ENCODE measurements around the gene C3. TPM values are rescaled to one million over a fixed set of nuclear protein-coding genes. Genes with fewer than 3 reads are reported as not detected.

Gene C3
- total and polyA plus RNA-seq, 2 experiments from 2014 or later: 0.39 to 1.6 TPM

- no peaks in the 10 kb centered on the region for H3K4me1 ChIP-seq (ENCODE audit: low read depth)
- H3K4me3 ChIP-seq: no peak overlapping the region
- H3K27me3 ChIP-seq: no peaks in the 10 kb centered on the region
- no peak overlapping the region for H3K27ac ChIP-seq
- no peak for DNase-seq (ENCODE audit: low read depth in 1 of 2, low spot score in 1 of 2)
- TF ChIP-seq, protein P1, sequence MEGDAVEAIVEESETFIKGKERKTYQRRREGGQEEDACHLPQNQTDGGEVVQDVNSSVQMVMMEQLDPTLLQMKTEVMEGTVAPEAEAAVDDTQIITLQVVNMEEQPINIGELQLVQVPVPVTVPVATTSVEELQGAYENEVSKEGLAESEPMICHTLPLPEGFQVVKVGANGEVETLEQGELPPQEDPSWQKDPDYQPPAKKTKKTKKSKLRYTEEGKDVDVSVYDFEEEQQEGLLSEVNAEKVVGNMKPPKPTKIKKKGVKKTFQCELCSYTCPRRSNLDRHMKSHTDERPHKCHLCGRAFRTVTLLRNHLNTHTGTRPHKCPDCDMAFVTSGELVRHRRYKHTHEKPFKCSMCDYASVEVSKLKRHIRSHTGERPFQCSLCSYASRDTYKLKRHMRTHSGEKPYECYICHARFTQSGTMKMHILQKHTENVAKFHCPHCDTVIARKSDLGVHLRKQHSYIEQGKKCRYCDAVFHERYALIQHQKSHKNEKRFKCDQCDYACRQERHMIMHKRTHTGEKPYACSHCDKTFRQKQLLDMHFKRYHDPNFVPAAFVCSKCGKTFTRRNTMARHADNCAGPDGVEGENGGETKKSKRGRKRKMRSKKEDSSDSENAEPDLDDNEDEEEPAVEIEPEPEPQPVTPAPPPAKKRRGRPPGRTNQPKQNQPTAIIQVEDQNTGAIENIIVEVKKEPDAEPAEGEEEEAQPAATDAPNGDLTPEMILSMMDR (IDR thresholded peaks at IDR 0.05; ENCODE audit: low read depth, low read length): no peak
- H3K9me3 ChIP-seq (ENCODE audit: low read depth): no peaks in the 10 kb centered on the region
- no peaks in the 10 kb centered on the region for H3K36me3 ChIP-seq
Measured at GRCh38 chr19:6679139-6679538, 41.3 kb downstream of the C3 start.

GRCh38 chr19:6678690-6679109 lies 41.8 kb downstream of the C3 start:
- Histone ChIP-seq H3K36me3 (no peaks in the 10 kb centered on the region), H3K4me3 (no peak overlapping the region), H3K27me3 (no peaks in the 10 kb centered on the region), H3K27ac (no peak overlapping the region), H3K9me3 (ENCODE audit: low read depth) (no peaks in the 10 kb centered on the region), H3K4me1 (ENCODE audit: low read depth) (no peaks in the 10 kb centered on the region)
- TF ChIP-seq, protein P1 (IDR thresholded peaks at IDR 0.05; ENCODE audit: low read depth, low read length): no peak
- no peak for DNase-seq (ENCODE audit: low read depth in 1 of 2, low spot score in 1 of 2)

- DNase-seq (ENCODE audit: low read depth in 1 of 2, low spot score in 1 of 2): peak in 1 of 2 donors; percentile 46
- H3K9me3 ChIP-seq (ENCODE audit: low read depth): no peaks in the 10 kb centered on the region
- no peaks in the 10 kb centered on the region for H3K27me3 ChIP-seq
- TF ChIP-seq, protein P1 (IDR thresholded peaks at IDR 0.05; ENCODE audit: low read depth, low read length): no peak
- no peak overlapping the region for H3K4me3 ChIP-seq
- no peaks in the 10 kb centered on the region for H3K4me1 ChIP-seq (ENCODE audit: low read depth)
- H3K36me3 ChIP-seq: no peaks in the 10 kb centered on the region
- H3K27ac ChIP-seq: no peak overlapping the region
Measured at GRCh38 chr19:6677883-6678689, 42.4 kb downstream of the C3 start.

- Histone ChIP-seq H3K27me3 (no peaks in the 10 kb centered on the region), H3K36me3 (no peaks in the 10 kb centered on the region), H3K27ac (no peak overlapping the region), H3K4me3 (no peak overlapping the region), H3K9me3 (ENCODE audit: low read depth) (no peaks in the 10 kb centered on the region), H3K4me1 (ENCODE audit: low read depth) (no peaks in the 10 kb centered on the region)
- TF ChIP-seq, protein P1 (IDR thresholded peaks at IDR 0.05; ENCODE audit: low read depth, low read length): no peak
- no peak for DNase-seq (ENCODE audit: low read depth in 1 of 2, low spot score in 1 of 2)
Measured at GRCh38 chr19:6677495-6677882, 43.0 kb downstream of the C3 start.

GRCh38 chr19:6676288-6676687 lies 44.2 kb downstream of the C3 start:
- TF ChIP-seq, protein P1 (IDR thresholded peaks at IDR 0.05; ENCODE audit: low read depth, low read length): no peak
- Histone ChIP-seq H3K9me3 (ENCODE audit: low read depth) (no peaks in the 10 kb centered on the region), H3K4me3 (no peak overlapping the region), H3K27ac (no peak overlapping the region), H3K36me3 (no peaks in the 10 kb centered on the region), H3K27me3 (no peaks in the 10 kb centered on the region), H3K4me1 (ENCODE audit: low read depth) (no peaks in the 10 kb centered on the region)
- no peak for DNase-seq (ENCODE audit: low read depth in 1 of 2, low spot score in 1 of 2)

Measured in cardiac muscle cell (in vitro differentiated cells and primary cell).